ENCODE data around the gene CACNG5.

GRCh38 chr17:66884931-66885330, 50.0 kb downstream of the CACNG5 start:
- no peak for TF ChIP-seq TAF1 (IDR thresholded peaks at IDR 0.05; ENCODE audit: borderline replicate concordance, insufficient read depth, low read length)
- TF ChIP-seq POLR2AphosphoS5 (IDR thresholded peaks at IDR 0.05; ENCODE audit: low read depth, low read length) = no peak
- no peak for TF ChIP-seq SIN3A (IDR thresholded peaks at IDR 0.05; ENCODE audit: borderline replicate concordance, insufficient read depth, low read length)
- no peak for TF ChIP-seq REST (IDR thresholded peaks at IDR 0.05; ENCODE audit: insufficient read depth in 1 of 2, low read depth in 2 of 2, low read length in 2 of 2)
